Measurements from ENCODE around the gene MAP4K3.

The MAP4K3 gene

DNA sequence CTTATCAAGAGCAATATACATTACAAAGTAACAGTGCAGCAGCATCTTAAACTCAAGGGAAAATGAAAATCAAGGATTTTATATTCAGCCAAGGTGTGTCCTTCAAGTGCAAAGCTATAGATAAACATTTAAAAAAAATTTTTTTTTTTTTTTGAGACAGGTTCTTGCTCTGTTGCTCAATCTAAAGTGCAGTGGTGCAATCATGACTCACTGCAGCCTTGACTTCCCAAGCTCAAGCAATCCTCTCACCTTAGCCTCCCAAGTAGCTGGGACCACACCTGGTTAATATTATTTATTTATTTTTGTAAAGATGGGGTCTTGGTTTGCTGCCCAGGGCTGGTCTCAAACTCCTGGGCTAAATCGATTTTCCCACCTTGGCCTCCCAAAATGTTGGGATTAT is 202.3 kb downstream of the MAP4K3 start:
- TF ChIP-seq, protein P1, sequence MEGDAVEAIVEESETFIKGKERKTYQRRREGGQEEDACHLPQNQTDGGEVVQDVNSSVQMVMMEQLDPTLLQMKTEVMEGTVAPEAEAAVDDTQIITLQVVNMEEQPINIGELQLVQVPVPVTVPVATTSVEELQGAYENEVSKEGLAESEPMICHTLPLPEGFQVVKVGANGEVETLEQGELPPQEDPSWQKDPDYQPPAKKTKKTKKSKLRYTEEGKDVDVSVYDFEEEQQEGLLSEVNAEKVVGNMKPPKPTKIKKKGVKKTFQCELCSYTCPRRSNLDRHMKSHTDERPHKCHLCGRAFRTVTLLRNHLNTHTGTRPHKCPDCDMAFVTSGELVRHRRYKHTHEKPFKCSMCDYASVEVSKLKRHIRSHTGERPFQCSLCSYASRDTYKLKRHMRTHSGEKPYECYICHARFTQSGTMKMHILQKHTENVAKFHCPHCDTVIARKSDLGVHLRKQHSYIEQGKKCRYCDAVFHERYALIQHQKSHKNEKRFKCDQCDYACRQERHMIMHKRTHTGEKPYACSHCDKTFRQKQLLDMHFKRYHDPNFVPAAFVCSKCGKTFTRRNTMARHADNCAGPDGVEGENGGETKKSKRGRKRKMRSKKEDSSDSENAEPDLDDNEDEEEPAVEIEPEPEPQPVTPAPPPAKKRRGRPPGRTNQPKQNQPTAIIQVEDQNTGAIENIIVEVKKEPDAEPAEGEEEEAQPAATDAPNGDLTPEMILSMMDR (IDR thresholded peaks at IDR 0.05; ENCODE audit: control extremely low read depth, extremely low read depth, low read depth, missing control alignments): no peak
- ChIA-PET CTCF (interaction anchor here (1.4 to 1.6 kb wide), 2 partner anchors 175 to 287 kb away, joined by 5 to 7 read pairs; no protein-coding TSS in a partner anchor), POLR2A (no interaction called here)

DNA sequence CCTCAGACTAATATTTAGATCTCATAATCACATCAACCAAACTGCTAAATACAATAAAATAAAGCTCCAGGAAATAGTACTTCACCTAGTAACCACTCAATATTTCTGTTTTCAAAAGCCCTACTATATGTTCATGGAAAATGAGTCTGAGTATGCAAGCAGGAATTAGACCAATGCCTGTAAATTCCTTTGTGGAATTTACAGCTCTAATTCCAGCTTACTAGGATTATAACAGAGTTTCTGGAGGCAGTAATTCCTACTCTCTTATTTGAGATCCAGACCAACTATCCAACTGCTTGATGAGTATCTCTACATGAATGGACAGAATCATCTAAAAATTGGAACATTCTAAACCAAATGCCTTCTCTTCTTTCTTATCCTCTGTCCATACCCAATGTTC is 204.9 kb downstream of the MAP4K3 start:
- TF ChIP-seq, protein P1 (IDR thresholded peaks at IDR 0.05; ENCODE audit: control extremely low read depth, extremely low read depth, low read depth, missing control alignments): no peak
- ChIA-PET POLR2A (no interaction called here), CTCF (interaction anchor here (1.3 to 10.0 kb wide), 5 partner anchors 19 to 498 kb away, joined by 3 to 289 read pairs (median 5); no protein-coding TSS in a partner anchor)
- DNase-seq (ENCODE audit: extremely low spot score): no peak

More for the DNA sequence above, 202.3 kb downstream of the MAP4K3 start:
- DNase-seq (ENCODE audit: extremely low spot score): no peak

DNA sequence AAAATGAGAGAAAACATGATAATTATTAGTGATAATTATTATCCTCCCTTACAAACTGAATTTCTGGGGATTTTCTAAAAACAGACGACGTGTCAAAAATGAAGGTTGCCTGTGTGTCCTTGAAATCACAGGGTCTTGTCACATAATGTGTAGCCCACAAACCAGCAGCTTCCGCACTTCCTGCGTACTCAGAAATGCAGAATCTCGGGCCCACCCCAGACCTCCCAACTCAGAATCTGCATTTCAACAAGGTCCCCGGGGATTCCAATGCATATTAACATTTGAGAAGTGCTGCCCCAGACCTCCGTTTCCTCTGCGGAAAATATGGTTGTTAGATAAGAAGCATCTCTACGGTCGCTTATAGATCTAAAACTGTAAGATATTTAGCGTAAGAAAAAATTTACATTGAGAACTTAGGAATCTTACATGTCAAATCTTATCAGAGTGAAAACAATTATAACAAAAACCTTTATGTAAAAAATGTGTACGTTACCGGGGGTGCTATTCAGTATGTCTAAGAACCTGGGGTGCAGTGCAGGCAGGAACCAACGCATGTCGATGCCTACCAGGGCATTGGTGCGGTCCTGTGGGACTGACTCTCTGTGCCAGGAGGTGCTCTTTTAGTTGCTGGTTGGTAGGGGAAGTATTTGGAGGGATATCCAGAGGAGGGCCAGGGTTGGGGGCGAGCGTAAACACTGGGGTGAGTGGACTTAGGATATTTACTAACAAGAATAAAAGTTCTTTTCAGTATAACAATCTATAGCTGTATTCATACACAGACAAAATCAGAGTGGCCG is 208.5 kb downstream of the MAP4K3 start:
- no peak for DNase-seq (ENCODE audit: extremely low spot score)
- POLR2A ChIA-PET: no interaction called here
- TF ChIP-seq, protein P1 (IDR thresholded peaks at IDR 0.05; ENCODE audit: control extremely low read depth, extremely low read depth, low read depth, missing control alignments): no peak
- CTCF ChIA-PET: interaction anchor here (0.7 to 10.0 kb wide), 74 partner anchors 8 to 693 kb away, joined by 3 to 289 read pairs (median 5); partner anchors contain the start of gene SOS1

DNA sequence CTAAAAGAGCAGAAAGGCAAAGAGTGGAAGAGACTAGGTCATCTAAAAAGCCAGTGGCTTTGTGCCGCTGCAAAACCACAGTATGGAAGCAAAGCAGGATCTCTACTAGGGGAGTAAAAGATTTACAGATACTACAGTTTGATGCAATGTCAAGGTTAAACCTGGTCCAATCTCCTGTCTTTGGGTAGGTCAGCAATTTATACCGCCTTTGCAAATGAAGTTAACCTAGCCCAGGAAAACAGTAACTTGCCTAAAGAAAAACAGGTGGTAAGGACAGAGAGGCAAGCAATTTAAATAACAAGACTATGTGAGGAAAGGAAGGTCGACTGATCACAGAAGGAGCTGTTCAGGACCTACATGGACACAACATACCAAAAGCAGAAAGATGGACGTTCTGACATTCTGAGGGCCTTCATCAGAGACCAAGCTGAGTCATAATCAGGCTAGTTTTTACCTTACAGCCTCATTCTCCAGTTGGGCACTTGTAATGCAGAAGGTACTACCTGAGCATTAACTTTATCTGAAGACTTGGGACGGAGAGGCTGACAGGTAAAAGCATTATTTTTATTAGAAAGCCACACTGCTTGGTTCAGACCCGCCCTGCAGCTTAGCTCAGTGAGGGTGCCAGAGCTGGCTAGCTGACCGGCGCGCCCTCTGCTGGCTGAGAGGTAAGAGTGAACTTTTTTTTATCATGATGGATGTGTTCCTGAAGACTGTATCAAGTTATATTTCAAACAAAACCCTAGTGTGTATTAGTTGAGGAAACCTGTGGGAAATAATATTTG is 209.3 kb downstream of the MAP4K3 start:
- CTCF ChIA-PET: interaction anchor here (0.6 to 10.0 kb wide), 42 partner anchors 9 to 692 kb away, joined by 3 to 289 read pairs (median 4); partner anchors contain the start of gene SOS1
- POLR2A ChIA-PET: no interaction called here
- TF ChIP-seq, protein P1 (IDR thresholded peaks at IDR 0.05; ENCODE audit: control extremely low read depth, extremely low read depth, low read depth, missing control alignments): peak; percentile 70
- peak; percentile 70 for DNase-seq (ENCODE audit: extremely low spot score)

DNA sequence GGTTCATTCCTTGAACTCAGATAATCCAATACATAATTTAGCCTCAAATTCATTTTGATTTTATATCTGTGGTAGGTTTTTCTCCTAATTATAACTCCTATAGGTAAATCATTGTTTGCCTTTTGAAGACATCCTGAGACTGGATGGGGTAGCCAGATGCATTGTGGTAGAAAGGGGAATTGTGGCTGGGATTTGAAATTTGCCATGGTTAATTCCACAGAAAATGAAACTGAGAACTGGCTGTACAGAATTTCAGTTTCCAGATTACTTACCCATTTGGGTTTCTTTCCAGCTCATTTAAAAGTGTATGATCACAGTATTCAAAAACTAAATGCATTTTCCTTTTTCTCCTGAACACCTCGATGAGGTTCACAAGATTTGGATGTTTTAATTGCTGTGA is 211.5 kb downstream of the MAP4K3 start:
- CTCF ChIA-PET: interaction anchor here (1.3 to 10.0 kb wide), 4 partner anchors 101 to 276 kb away, joined by 4 to 289 read pairs (median 121); no protein-coding TSS in a partner anchor
- DNase-seq (ENCODE audit: extremely low spot score): no peak
- TF ChIP-seq, protein P1 (IDR thresholded peaks at IDR 0.05; ENCODE audit: control extremely low read depth, extremely low read depth, low read depth, missing control alignments): no peak
- POLR2A ChIA-PET: no interaction called here

DNA sequence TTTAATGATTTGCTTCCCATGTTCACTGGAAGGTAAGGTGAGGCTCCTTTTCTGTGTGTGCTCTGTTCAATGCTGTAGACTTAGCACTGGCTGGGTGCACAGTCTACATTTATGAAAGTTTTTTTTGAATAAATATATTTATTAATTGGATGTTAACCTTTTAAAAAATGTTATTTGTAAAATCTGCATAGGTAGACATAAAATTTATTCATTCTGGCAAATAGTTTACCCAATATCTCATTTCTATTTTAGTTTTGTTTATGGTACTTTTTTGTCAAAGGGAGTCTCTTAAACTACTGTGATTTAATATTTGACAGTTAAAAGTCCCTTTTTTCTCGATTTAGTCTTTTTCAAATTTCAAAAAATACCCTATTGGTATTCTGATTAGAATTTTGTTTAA is 213.2 kb downstream of the MAP4K3 start:
- DNase-seq (ENCODE audit: extremely low spot score): no peak
- POLR2A ChIA-PET: no interaction called here
- TF ChIP-seq, protein P1 (IDR thresholded peaks at IDR 0.05; ENCODE audit: control extremely low read depth, extremely low read depth, low read depth, missing control alignments): no peak
- CTCF ChIA-PET: interaction anchor here (1.8 to 10.0 kb wide), 2 partner anchors 99 to 163 kb away, joined by 4 to 289 read pairs; no protein-coding TSS in a partner anchor

All from GM10248 (cell line).